Amniotic epithelial cell (primary cell): Measurements from ENCODE around the gene ACOT6.
"Not testable (repeated sequence)": the region's sequence is repeated elsewhere in the genome, so short reads cannot be mapped to it uniquely, and the experiment has no call there.

Experiments used
- DNase-seq: peaks from one replicate; pipeline ENCODE4 v3.0.0-alpha.2; 2010; ENCODE audit warnings: low read depth

Gene ACOT6

DNA sequence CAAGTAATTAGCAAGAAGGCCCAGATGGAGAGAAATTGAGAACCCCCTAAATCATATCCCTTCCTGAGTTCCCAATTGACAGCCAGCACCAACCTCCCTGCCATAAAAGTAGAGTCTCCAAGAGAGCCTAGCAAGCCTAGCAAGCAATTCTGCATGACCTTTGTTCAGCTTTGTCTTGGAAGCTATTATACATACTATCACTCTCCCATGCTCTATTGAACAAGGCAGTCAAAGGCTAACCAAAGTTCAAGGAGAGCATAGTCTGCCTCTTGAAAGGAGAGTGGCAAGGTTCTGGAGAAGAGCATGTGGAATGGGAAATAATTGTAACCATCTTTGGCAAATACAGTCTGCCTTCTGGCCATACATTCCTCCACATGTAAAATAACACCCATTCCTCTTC, 12.8 kb upstream of the ACOT6 start:
- no peak for DNase-seq

DNA sequence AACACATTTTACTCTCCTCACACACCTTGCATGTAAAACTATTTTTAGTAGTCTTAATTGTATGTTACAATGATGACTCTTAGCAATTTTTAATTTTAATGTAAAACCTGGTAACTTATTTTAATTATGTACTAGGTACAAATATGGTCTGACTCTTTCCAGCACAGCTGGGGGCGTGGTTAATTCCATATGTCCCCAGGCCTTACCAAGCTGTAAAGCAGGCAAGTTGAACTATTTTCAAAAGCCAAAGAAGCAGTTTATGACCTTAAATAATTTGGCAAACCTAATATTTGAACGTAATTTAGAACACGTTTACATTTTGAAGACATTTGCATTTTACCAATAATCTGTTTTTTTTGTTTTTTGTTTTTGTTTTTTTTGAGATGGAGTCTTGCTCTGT, 9.3 kb upstream of the ACOT6 start:
- DNase-seq = no peak

DNA sequence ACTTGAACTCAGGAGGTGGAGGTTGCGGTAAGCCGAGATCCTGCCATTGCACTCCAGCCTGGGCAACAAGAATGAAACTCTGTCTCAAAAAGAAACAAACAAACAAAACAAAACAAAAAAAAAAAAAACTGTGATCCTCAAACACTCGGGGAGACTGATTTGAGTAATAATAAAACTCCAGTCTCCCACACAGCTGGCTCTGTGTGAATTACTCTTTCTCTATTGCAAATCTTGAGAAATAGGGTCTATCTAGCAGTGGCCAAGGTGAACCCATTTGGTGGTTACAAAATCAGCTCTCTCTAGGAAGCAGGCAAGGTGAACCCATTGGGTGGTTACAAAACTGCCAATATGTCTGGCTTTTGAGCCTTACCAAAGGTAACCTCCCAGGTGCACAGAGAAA, 6.0 kb upstream of the ACOT6 start:
- no peak for DNase-seq

DNA sequence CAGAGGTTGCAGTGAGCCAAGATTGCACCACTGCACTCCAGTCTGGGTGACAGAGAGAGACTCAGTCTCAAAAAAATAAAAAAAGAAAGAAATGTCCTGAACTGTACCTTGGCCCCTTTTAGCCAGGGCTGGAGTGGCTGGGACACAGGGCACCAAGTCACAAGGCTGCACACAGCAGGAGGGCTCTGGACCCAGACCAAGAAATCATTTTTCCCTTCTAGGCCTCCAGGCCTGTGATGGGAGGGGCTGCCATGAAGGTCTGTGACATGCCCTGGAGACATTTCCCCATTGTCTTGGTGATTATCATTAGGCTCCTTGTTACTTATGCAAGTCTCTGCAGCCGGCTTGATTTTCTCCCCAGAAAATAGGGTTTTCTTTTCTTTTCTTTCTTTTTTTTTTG, 5.1 kb upstream of the ACOT6 start:
- DNase-seq = no peak

DNA sequence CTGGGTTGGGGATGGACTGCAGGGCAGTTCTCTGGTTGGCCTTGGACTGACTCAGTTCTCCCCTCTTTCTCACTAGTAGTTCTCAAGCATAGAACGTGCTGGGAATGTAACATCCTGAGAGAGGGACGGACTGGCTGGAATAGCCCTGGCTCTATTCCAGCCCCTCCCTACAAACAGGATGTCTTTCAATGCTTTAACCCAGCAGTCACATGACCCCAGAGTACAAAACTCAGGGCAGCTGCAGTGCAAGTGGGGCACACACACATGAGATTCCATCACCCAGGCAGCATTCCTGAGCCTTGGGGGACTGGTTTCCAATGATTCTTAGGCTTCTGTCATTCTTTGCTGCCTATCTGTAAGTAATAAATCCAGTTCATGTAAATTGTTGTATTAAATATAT, 1.6 kb upstream of the ACOT6 start:
- DNase-seq = peak; percentile 62

DNA sequence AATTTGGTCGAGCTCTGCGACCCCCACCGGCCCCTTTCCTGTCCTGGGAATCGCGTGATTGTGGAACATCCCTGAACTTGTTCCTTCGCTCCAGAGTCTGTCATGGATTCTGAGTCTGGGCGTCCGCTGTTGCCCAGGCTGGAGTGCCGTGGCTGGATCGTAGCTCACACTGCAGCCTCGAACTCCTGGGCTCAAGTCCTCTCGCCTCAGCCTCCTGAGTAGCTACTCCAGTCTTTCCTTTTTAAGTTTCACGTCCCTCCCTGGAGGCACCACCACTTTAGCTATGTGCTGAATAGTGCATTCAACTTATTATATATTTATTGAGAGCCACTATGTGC, 698 bp downstream of the ACOT6 start:
- DNase-seq = no peak

DNA sequence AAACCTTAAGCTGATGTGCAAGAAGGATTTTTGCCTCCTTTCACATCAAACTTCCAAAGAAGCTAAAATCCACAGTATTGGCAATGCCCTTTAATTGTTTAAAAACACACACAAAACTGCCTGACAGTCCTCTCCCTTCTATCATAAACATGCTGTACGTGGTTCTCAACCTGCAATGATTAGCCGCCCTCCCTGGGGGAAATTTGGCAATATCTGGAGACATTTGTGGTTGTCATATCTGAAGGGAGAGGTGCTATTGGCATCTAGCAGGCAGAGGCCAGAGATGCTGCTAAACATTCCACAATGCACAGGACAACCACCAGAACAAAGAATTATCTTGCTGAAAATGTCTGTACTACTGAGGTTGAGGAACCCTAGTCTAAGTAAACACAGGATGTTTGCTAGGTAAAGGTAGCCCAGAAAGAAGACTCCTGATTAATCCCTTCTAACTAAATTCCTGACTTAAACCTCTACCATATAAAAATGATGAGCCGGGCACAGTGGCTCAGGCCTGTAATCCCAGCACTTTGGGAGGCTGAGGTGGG, 1.2 kb downstream of the ACOT6 start:
- no peak for DNase-seq

DNA sequence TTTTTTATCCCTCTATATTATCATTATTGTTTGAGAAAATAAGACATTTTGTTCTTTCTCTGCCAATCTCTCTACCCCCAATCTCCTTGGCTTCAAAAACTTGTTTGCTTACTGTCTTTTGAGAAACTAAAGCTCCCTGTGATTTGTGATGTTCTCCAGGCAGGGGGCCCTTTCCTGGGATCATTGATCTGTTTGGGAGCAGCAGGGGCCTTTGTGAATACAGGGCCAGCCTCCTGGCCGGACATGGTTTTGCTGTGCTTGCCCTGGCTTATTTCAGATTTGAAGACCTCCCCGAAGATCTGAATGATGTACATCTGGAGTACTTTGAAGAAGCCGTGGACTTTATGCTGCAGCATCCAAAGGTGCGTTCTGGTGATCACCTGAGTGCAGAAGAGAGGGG, 4.5 kb downstream of the ACOT6 start:
- DNase-seq = no peak

DNA sequence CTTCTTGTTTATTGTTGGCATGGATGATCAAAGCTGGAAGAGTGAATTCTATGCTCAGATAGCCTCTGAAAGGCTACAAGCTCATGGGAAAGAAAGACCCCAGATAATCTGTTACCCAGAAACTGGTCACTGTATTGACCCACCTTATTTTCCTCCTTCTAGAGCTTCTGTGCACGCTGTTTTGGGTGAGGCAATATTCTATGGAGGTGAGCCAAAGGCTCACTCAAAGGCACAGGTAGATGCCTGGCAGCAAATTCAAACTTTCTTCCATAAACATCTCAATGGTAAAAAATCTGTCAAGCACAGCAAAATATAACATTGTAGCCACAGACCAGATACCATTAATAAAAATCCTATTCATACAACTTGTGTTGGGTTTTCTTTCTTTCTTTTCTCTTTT, 7.2 kb downstream of the ACOT6 start:
- no peak for DNase-seq

DNA sequence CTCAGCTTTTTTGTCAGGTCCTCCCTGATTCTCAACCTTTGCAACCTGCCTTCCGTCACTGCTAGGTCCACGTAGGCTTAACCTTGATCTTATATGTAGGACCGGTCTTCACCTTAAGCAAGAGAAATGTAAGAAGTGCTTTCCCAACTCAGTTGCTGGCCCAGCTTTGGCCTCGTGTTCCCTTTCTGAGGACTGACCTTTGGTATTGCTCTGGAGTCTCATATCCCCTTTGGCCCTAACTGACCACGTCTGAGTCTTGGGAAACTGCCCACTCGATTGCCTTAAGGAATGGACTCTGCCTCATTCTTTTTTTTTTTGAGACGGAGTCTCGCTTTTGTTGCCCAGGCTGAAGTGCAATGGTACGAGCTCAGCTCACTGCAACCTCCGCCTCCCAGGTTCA, 8.0 kb downstream of the ACOT6 start:
- DNase-seq = no peak

DNA sequence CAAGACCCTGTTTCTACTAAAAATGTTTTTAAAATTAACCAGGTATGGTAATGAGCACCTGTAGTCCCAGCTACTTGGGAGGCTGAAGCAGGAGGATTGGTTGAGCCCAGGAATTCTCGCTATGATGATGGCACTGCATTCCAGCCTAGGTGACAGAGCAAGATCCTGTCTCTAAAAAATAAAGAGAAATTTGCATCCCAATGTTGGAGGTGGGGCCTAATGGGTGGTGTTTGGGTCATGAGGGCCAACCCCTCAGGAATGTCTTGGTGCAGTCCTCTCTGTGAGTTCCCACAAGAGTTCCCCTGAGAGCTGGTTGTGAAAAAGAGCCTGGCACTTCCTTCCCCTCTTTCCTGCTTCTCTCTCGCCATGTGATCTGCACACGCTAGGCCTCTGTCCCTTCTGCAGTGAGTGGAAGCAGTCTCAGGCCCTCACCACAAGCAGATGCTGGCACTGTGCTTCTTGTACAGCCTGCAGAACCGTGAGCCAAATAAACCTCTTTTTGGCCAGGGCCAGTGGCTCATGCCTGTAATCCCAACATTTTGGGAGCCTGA, 11.3 kb downstream of the ACOT6 start:
- DNase-seq = no peak

DNA sequence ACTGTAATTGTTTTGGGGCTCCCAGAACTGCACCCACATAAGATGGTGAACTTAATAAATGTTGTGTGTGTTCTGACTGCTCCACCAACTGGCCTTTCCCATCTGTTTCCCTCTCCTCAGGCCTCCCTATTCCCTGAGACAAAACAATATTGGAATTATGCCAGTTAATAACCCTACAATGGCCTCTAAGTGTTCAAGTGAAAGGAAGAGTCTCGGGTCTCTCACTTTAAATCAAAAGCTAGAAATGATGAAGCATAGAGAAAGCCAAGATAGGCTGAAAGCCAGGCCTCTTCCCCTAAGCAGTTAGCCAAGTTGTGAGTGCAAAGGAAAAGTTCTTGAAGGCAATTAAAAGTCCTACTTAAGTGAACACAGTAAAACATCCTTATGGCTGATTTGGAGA, 13.4 kb downstream of the ACOT6 start:
- DNase-seq = no peak

DNA sequence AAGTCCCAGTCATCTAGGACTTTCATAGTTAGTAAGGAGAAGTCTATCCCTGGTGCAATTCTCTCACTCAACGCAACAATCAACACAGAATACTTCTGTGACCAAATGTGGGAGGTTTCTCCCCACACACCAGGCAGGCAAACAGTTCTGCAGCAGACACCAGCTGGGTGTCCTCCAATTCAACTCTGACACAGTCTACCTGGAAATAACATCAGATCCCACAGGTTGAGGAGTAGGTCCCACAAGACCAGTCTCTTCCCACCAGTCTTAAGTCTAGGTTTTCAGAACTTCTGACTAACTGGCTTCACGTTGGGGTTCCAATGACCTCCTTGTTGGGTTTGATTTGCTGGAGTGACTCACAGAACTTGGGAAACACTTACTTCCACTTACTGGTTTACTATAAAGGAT, 14.8 kb downstream of the ACOT6 start:
- DNase-seq = no peak

DNA sequence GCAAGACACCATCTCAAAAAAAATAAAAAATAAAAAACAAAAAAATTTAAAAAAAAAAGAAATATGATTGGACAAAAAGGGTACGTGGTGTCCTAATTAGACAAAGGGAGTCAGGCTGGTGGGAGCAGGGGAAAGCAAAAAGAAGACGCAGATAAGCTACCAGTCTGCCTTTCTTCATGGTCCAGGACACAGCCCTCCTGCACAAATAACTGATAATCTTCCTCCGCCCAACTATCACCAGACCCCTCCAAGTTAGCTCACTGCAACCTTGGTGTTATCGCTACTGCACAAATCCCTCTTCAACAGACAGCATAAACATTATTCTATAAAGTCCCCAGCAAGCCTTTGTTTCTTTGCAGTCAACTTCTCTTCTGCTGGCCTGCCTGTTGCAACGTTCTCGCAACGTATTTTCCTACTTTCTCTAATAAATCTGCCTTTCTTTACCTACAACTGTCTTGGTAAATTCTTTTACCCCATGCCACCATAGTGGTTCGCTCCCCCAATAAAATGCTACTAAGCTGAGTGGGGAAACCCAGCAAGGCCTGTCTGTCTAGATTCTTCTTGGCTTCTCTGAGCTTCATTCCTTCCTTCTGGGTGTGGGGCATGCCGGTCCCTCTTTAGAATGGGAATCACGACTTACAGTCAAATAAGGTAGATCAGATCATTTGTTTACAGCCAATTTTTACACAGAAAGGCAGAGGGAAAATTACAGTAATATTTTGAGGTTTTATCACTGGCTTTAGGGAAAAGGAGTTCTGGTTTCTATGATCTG, 17.9 kb downstream of the ACOT6 start:
- DNase-seq = no peak

DNA sequence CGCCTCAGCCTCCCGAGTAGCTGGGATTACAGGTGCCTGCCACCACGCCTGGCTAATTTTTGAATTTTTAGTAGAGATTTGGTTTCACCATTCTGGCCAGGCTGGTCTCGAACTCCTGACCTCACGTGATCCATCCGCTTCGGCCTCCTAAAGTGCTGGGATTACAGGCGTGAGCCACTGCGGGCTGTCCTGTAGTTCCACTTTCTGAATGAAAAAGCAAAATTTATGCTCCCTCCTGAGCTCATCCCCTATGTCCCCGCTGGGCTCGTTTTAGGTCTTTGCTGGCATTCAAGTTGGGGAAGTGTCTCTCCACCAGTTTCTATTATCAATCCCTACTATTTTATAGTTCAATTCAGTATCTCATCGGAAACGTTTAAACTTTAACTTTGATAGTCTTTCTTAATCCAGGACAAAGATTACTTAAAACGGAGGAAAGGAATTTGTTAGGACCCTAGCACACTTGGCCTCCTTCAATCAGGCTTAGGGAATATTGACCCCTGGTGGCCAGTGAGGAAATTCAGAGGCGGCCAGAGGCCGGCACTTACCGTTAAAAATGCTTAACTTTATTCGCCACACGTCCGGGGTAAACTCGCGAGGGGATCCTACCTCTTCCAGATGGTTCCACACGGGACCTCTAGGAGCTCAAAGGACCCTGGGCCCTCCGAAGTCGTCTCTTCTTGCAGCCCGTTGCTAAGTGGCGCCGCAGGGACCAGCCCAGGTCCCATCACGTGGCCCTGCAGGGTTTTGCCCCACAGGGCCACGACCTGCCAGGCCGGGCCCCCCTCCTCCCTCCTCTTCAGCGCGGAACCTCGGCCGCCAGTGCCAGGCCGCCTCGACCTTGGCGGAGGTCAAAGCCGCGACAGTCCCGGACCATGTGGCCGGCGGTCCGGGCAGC, 21.0 kb downstream of the ACOT6 start:
- DNase-seq = peak; percentile 69

DNA sequence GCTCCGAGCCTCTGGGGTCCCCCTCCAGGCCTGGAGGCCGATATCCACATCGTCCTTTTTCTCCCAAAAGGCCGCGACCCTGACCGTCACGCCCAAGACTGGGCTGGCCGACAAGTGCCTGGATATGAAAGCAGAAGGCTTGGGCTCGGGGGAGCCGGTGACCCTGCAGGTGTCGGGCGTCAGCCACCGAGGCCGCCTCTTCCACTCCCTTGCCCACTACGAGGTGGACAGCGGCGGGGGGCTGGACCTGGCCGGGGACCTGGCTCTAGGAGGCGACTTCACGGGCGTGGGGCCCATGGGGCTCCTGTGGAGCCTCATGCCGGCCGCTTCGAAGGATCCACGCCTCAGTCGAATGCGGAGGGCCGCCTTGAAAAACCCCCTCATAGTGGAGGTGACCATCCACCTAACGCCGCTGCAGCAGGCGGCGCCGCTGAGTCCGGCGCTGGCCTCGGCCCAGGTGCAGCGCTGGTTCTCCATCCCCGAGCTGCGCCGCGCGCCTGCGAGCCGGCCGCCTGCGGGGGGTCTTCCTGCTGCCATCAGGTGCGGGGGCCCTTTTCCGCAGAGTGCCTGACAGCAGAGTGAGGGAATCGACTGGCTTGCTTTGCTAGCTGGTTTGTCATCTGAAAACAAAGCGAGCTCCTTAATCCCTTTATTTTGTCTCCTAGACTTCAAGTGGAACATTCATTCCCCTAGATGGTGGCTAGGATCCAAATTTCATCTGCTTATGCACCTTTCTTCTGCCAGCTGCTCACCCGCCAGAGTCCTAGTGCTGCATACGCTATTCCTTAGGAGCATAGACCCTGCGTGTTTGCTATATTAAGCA, 21.9 kb downstream of the ACOT6 start:
- no peak for DNase-seq

DNA sequence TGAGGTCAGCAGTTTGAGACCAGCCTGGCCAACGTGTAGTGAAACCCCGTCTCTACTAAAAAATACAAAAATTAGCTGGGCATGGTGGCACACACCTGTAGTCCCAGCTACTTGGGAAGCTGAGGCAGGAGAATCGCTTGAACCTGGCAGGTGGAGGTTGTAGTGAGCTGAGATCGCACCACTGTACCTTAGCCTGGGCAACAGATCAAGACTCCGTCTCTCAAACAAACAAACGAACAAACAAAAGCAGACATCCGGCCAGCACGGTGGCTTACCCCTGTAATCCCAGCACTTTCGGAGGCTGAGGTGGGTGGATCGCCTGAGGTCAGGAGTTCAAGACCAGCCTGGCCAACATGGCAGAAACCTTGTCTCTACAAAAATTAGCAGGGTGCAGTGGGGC, 24.0 kb downstream of the ACOT6 start:
- not testable (repeated sequence) for DNase-seq

DNA sequence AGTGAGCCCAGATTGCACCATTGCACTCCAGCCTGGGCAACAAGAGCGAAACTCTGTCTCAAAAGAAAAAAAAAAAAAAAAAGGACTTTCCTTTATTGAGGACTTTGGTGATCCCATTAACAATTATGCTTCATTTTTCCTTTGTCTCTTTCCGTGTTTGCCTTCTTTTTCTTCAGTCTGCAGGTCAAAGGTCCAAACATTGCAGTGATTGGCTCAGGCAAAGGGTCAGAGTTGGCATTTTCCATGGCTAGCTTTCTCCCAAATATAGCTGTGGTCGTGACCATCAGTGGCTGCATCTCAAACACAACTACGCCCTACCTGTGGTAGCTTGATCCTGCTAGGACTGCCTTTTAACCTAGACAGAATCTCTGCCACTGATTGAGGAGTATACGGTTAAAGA, 25.5 kb downstream of the ACOT6 start:
- no peak for DNase-seq

DNA sequence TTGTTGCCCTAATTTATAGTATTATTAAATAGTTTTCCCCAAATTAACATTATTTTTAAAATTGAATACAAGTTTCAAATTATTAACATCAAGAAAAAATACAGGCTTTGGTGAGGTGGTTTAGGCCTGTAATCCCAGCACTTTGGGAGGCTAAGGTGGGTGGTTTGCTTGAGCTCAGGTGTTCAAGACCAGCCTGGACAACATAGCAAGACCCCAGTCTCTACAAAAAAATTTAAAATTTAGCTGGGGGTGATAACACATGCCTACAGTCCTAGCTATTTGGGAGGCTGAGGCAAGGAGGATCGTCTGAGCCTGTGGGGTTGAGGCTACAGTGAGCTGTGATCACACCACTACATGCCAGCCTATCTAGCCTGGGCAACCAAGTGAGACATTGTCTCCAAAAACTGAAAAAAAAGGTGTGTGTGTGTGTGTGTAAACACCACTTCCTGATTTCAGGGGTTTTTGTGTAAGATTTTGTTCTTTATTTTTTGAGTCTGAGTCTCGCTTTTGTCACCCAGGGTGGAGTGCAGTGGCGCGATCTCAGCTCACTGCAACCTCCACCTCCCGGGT, 28.6 kb downstream of the ACOT6 start:
- no peak for DNase-seq

DNA sequence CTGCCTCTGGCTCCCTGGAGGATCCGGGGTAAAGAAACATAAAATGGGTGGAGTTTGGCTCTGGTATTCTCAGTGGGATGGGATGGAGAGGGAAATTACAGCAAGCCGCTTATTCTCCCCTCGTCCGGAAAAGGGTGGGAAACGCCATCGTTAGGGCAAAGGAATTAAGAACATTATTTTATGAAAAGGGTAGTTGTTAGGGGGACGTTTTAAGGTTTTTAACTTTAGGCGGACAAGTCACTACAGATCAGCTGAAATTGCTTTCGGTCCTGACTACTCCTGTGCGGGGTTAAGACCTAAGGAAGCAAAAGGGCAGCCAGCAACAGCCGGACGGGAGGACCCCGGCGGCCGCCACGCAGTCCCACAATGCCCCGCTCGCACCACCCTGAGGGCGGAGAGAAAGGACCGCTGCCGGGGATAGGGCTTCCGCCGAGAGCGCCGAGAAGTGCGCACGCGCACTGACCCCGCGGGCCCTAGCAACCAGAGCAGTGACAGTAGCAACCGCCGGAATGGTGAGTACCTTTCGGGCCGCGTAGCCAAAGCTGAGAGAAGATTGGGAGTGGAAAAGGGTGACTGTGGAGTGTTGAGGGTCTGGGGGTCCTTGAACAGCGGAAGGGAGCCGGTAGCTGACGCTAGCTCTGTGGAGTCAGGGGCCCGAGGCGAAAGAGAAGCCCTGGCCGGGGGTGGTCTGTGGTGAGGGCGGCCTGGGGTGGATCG, 32.4 kb downstream of the ACOT6 start, which contains the start of gene DNAL1:
Gene DNAL1 (plus strand): TSS at position 456 of the 717 bp plus-strand sequence. CDS start 54 bp downstream, at position 510.
- DNase-seq = peak; percentile 84

DNA sequence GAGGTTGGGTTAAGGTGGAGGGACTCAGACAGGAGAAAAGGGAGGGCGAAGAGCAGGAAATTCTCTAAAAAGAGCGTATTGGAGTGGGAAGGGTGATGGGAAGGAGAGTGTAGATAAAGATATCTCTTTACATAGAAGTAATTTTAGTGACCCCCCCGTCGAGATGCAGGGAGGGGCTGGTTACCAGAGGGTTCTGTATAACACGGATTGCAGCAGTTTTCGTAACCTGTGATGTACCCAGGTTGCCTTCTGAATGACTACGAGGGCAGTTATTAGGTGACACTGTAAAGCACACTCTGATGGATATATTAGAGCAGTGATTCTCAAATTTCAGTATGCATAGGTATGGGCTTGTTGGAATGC, 32.9 kb downstream of the ACOT6 start:
- no peak for DNase-seq
